Stimulated activated CD8-positive, alpha-beta memory T cell treated with anti-CD3 and anti-CD28 coated beads, Interleukin-2, amount 100 ng/mL, for 1 hour (primary cell): Measurements from ENCODE around the gene DKKL1.

Experiments
- DNase-seq, 2 donors: peaks; one replicate each; pipeline ENCODE4 v3.0.0-alpha.2; 2020; ENCODE audit warnings: low read depth in 2 of 2

The DKKL1 gene

DNA sequence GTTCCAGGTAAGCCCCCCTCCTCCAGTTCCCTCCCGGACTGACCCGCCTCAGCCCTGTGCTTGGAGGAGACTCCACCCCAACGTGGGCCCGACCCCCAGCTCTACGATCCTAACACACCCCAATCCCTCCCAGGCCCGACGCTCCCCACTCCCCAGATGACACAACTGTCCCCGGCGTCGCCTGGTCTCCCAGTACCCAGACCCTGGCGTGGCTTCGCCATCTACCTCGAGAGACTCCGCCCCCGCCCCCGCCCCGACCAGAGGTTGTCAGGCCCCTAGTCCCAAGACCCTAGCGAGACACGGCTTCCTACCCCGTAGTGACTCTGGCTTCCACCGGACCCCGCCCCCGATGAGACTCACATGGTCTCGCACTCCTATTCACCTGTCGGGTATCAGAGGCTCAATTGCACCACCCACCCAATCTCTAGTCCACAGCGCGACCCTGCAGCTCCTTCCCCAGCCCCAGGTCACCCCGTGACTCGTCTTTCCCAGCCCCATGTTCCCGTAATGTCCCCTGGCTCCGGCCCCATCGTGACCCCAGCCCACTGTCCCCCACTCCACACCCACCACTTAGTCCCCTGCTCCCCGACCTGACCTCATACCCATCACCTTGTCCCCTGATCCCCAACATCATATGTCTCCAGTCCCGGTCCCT, 25.5 kb upstream of the DKKL1 start:
- DNase-seq = no peak

GRCh38 chr19:49338691-49339300, 24.9 kb upstream of the DKKL1 start:
- DNase-seq = no peak

DNA sequence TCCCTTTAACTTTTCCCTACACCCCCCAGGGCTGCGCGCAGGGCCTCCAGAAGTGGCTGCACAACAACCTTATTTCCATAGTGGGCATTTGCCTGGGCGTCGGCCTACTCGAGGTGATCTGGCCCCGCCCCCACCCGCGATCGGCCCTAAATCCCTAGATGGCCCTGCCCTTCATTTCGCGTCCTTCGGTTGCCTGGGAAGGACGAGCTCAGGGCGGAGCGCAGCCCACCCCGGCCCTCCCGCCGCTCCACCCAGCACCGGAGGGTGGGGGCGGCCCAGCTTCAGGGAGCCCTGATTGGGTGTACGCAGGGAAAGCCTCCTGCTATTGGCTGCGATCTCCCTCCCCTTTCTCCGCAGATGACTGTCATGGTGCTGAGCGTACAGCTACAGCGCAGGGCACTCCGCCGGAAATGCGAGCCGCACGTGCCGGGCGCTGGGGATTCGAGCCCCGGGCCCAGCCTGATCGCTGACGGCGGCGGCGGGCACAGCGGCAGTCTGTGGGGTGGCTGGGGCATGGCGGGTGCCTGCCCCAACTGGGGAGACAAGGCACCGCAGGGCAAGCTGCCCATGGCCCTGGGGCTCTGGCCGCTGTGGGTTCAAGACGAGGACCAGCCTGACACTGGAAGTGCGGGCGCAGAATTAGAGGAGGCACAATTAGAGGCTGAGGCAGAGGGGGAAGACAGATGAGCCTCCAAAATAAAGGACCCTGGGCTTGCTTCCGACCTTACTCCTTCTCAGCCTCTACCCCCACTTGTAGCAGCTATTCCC, 24.2 kb upstream of the DKKL1 start:
- DNase-seq = no peak

DNA sequence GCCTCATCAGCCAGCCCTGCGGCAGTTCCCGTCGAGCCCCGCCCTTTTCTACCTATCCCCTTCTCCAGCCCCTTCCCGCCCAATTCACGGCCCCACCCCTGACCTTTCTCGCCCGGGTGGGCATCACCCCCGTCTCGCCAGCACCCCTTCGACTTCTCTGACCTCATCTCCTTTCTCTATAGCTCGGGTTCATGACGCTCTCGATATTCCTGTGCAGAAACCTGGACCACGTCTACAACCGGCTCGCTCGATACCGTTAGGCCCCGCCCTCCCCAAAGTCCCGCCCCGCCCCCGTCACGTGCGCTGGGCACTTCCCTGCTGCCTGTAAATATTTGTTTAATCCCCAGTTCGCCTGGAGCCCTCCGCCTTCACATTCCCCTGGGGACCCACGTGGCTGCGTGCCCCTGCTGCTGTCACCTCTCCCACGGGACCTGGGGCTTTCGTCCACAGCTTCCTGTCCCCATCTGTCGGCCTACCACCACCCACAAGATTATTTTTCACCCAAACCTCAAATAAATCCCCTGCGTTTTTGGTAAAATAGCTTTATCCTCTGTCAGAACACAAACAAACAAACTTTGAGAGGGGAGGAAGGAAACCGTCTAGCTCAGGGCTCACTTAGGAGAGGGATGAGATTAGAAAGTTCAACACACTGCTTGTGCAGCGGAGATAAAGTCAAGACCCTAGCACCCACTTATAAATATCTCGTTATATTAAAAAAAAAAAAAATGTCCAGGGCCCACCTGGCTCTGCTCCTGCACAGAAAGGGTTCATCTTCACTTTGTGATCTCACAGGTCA, 23.4 kb upstream of the DKKL1 start:
- DNase-seq = no peak

GRCh38 chr19:49340865-49341718, 22.6 kb upstream of the DKKL1 start:
- no peak for DNase-seq

DNA sequence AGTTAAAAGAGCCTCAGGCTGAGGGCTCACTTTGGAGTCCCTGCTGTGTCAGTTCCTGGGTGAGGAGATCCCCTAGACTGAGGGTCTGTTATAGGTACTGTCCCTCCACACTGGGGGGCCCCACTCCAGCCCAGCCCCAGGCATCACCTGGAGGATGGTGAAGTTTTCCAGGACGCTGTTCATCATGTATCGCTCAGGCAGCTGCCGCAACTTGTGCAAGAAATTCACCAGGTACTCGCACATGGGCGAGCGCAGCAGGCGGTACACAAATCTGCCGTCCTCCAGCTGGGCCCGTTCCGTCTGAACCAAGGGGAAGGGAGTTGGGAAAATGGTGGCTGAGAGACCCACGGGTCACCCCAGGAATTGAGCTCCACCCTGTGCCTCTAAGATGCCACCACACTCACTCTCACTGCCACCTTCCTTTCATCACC, 21.4 kb upstream of the DKKL1 start:
- no peak for DNase-seq

GRCh38 chr19:49343123-49343522, 20.6 kb upstream of the DKKL1 start:
- no peak for DNase-seq

GRCh38 chr19:49344505-49345423, 18.9 kb upstream of the DKKL1 start:
- DNase-seq = no peak

GRCh38 chr19:49347191-49347590, 16.5 kb upstream of the DKKL1 start:
- DNase-seq = no peak

DNA sequence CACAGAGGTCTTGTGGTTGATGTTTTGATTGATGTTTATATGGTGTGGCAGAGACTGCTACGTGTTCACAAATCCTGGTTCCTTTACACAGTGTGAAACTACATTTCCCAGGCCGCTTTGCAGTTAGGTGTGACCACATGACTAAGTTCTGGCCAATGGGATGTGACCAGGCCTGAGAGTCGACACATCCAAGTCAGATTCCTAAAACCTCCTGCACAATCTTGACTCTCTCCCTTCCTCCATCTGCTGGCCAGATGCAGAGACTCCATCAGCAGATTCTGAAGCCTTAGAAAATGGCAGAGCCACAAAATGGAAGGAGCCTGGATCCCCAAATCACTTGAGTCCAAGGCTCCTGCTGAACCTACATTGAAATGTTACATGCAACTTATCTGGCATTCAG, 15.8 kb upstream of the DKKL1 start:
- no peak for DNase-seq

- DNase-seq = no peak
These were observed 15.1 kb upstream of the DKKL1 start for GRCh38 chr19:49348305-49349189.

DNA sequence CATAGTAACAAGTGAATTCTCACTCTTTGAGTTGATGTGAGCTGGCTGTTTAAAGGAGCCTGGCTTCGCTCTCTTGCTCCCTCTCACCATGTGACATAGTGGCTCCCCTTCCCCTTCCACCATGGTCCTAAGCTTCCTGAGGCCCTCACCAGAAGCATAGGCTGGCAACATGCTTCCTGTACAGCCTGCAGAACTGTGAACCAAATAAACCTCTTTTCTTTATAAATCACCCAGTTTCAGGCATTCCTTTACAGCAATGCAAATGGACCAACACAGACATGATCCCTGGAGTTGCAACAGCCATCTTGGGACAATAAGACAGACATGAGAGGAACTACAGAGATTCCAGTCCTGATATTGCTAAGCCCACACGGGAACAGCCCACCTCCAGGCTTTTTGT, 14.1 kb upstream of the DKKL1 start:
- no peak for DNase-seq

DNA sequence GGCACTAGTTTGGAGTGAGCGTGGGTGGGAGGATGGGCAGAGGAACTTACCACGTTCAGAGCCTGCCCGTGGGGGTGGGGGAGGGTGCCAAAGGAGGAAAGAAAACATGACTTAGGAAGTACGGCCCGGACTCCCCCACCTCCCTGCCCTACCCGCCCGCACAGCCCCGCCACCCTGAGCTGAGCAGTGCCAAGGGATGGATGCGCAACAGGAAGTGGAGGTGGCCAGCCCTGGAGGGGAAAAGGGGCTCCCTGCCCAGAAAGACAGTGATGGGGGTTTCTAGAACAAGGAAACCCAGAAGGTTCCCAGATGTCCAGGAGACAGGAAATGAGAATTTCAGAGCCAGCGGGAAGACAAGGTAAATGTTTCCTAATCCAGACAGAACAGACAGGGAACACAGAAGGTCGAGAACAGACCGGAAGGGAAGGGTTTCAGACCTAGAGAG, 7.7 kb upstream of the DKKL1 start:
- DNase-seq = no peak

DNA sequence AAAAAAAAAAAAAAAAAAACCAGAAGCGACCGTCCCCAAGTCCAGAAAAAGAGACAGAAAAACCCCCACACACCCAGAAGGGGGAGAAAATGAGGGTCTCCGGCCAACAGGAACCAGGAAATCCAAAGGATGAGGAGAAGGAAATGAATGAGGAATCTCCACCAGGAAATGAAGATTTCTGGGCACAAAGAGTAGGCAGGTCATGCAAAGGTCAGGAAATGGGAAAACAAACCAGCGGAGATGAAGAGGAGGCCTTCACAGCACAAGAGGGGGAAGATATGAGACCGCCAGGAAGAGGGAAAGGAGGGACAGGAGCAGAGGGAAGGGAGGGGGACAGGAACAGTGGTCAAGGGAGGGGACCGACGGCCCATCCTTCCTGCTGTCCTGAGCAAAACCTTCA, 7.3 kb upstream of the DKKL1 start:
- DNase-seq = no peak

DNA sequence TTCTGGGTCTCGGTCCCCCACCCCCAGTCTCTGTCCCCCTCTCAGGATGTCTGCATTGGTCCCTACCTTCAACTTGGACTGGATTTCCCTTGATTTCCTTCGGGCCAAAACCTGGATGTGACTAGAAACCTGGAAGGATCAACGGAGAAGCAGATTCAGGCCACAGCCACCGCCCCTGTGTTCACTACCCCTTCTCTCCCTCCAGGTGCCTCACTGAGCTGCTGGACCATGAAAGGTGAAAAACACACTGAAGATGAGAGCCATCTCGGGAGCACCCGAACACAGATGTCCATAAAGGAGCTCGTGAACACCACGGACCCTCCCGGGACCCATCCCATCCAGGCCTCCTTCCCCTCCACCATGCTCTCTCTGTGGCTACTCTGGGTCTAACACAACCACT, 6.5 kb upstream of the DKKL1 start:
- no peak for DNase-seq

- no peak for DNase-seq
These were observed 3.5 kb upstream of the DKKL1 start for GRCh38 chr19:49359851-49360820.

GRCh38 chr19:49361438-49362047, 2.1 kb upstream of the DKKL1 start:
- no peak for DNase-seq
